PC-9 (cell line): ENCODE results near the gene PPBP.

Experiments used
- EZH2 ChIP-seq: fragments of 200-600 bp; sonication (generic); IDR thresholded peaks from 2 replicates; pipeline ENCODE4 v1.8.0; 2017; ENCODE audit warnings: antibody characterized with exemption, low read depth
- TF ChIP-seq, protein P1 (sequence below): fragments of 200-600 bp; sonication (generic); conservative IDR thresholded peaks from 2 replicates; pipeline ENCODE4 v1.6.1; 2017; ENCODE audit warnings: mixed run types, antibody characterized with exemption, mild to moderate bottlenecking, moderate library complexity

DNA sequence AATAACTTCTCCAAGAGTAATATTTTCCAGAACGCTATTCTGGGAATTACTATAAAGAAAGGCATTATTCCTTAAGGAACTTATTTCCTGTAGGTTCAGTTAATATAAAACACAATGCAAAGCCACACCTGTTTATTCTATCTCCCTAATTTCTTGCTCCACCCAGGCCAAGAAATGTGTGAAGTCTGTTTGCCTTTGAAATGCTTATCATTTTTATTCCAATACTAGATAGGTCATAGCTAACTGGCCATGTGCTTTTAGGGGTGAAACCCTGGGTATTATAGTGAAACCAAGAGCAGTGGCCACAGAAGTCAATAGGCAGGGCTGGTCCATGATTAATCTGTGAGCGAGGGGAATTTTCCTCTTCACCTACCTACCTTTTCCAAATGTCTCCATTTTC is 35.7 kb upstream of the PPBP start:
- TF ChIP-seq, protein P1, sequence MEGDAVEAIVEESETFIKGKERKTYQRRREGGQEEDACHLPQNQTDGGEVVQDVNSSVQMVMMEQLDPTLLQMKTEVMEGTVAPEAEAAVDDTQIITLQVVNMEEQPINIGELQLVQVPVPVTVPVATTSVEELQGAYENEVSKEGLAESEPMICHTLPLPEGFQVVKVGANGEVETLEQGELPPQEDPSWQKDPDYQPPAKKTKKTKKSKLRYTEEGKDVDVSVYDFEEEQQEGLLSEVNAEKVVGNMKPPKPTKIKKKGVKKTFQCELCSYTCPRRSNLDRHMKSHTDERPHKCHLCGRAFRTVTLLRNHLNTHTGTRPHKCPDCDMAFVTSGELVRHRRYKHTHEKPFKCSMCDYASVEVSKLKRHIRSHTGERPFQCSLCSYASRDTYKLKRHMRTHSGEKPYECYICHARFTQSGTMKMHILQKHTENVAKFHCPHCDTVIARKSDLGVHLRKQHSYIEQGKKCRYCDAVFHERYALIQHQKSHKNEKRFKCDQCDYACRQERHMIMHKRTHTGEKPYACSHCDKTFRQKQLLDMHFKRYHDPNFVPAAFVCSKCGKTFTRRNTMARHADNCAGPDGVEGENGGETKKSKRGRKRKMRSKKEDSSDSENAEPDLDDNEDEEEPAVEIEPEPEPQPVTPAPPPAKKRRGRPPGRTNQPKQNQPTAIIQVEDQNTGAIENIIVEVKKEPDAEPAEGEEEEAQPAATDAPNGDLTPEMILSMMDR = no peak
- TF ChIP-seq EZH2 = no peak
